Ovary (tissue), 3 donors: ENCODE measurements around the gene EVA1B.

ENCODE experiments used
- CTCF ChIP-seq, 3 donors: fragments of 450-650 bp in 2 of 3; fragments of 200-600 bp in 1 of 3; IDR thresholded peaks; one replicate each; pipeline versions ENCODE4 v1.5.1 to v1.8.0; 2016 to 2022; ENCODE audit warnings: antibody characterized with exemption in 3 of 3, mild to moderate bottlenecking in 1 of 3
- EP300 ChIP-seq: sonication (generic); formaldehyde crosslinking; IDR thresholded peaks from one replicate; pipeline ENCODE4 v1.6.1; 2017; ENCODE audit warnings: antibody characterized with exemption
- POLR2A ChIP-seq: fragments of 450-650 bp; IDR thresholded peaks from one replicate; pipeline ENCODE4 v1.6.1; 2017; ENCODE audit warnings: antibody characterized with exemption, mild to moderate bottlenecking, moderate library complexity
- donor health status: DM: no; HTN: no; CAD: no.

GRCh38 chr1:36339615-36340014 lies 16.2 kb upstream of the EVA1B start:
- no peak for TF ChIP-seq CTCF (IDR thresholded peaks at IDR 0.05)
- TF ChIP-seq POLR2A = no peak
- no peak for TF ChIP-seq EP300
